ENCODE data around the gene SRGAP3.
"Not testable (repeated sequence)": the region's sequence is repeated elsewhere in the genome, so short reads cannot be mapped to it uniquely, and the experiment has no call there.

Gene SRGAP3

GRCh38 chr3:9109568-9109914 is 139.9 kb downstream of the SRGAP3 start:
- DNase-seq: no peak

- DNase-seq: no peak
Observed at GRCh38 chr3:9108876-9109567, 140.4 kb downstream of the SRGAP3 start.

- DNase-seq: no peak
Observed at GRCh38 chr3:9107738-9108137, 141.7 kb downstream of the SRGAP3 start.

GRCh38 chr3:9105421-9105820 is 144.0 kb downstream of the SRGAP3 start:
- no peak for DNase-seq

- no peak for DNase-seq
Observed at GRCh38 chr3:9104121-9104520, 145.3 kb downstream of the SRGAP3 start.

GRCh38 chr3:9102240-9102981 is 147.0 kb downstream of the SRGAP3 start:
- no peak for DNase-seq

GRCh38 chr3:9101286-9101685 is 148.2 kb downstream of the SRGAP3 start:
- DNase-seq: no peak

GRCh38 chr3:9100513-9100894 is 148.9 kb downstream of the SRGAP3 start:
- DNase-seq: no peak

- no peak for DNase-seq
Observed at GRCh38 chr3:9099702-9100512, 149.5 kb downstream of the SRGAP3 start.

GRCh38 chr3:9098716-9099675 is 150.4 kb downstream of the SRGAP3 start:
- no peak for DNase-seq

GRCh38 chr3:9097495-9097894 is 152.0 kb downstream of the SRGAP3 start:
- DNase-seq: no peak

- DNase-seq: peak; percentile 65
Observed at GRCh38 chr3:9091486-9092235, 157.8 kb downstream of the SRGAP3 start.

GRCh38 chr3:9088441-9089353 is 160.7 kb downstream of the SRGAP3 start:
- no peak for DNase-seq

- DNase-seq: no peak
Observed at GRCh38 chr3:9087831-9088413, 161.5 kb downstream of the SRGAP3 start.

- not testable (repeated sequence) for DNase-seq
Observed at GRCh38 chr3:9085428-9085827, 164.0 kb downstream of the SRGAP3 start.

GRCh38 chr3:9081184-9081818 is 168.1 kb downstream of the SRGAP3 start:
- no peak for DNase-seq

GRCh38 chr3:9080163-9080562 is 169.3 kb downstream of the SRGAP3 start:
- DNase-seq: no peak

GRCh38 chr3:9079676-9080075 is 169.8 kb downstream of the SRGAP3 start:
- no peak for DNase-seq

GRCh38 chr3:9078561-9079240 is 170.7 kb downstream of the SRGAP3 start:
- no peak for DNase-seq

All from right forelimb (tissue), 1 donor.